Tibial artery (tissue), 4 donors: ENCODE results near the gene NTN5.
A peak's percentile ranks its signal among the peaks of the same experiment; 100 is the strongest.

Source experiments
- DNase-seq, 2 donors: peaks; one replicate each; pipeline ENCODE4 v3.0.0-alpha.2; 2019
- H3K27ac ChIP-seq, 2 donors: fragments of 200-600 bp; sonication (generic) in 1 of 2; 1 replicate in 1 of 2; 2 replicates in 1 of 2; pipeline ENCODE4 v1.5.1; 2018 to 2019; ENCODE audit warnings: mild to moderate bottlenecking in 1 of 2
- H3K27me3 ChIP-seq, 2 donors: fragments of 200-600 bp; sonication (generic) in 1 of 2; one replicate each; pipeline versions ENCODE4 v1.5.1 to v1.6.0; 2016 to 2019
- H3K36me3 ChIP-seq, 3 donors: fragments of 200-600 bp; sonication (generic) in 2 of 3; one replicate each; pipeline ENCODE4 v1.5.1; 2016 to 2019; ENCODE audit warnings: mild to moderate bottlenecking in 2 of 3
- H3K4me1 ChIP-seq, 4 donors: fragments of 200-600 bp; sonication (generic) in 2 of 4; 1 replicate in 3 of 4; 2 replicates in 1 of 4; pipeline ENCODE4 v1.5.1; 2016 to 2019
- H3K4me3 ChIP-seq, 2 donors: fragments of 200-600 bp; sonication (generic) in 1 of 2; 1 replicate in 1 of 2; 2 replicates in 1 of 2; pipeline ENCODE4 v1.5.1; 2018 to 2019; ENCODE audit warnings: mild to moderate bottlenecking in 2 of 2
- H3K9me3 ChIP-seq, 3 donors: fragments of 200-600 bp; sonication (generic) in 1 of 3; one replicate each; pipeline ENCODE4 v1.5.1; 2016 to 2019
- intact Hi-C: fragments of 100-400 bp; cut with DNase I; formaldehyde crosslinking; loops from one replicate; pipeline ENCODE4 v1.15.0; 2023; ENCODE audit warnings: low total_unique reads
- TF ChIP-seq, protein P1 (sequence below), 2 experiments: fragments of 200-600 bp in 1 of 2; fragments of 450-650 bp in 1 of 2; IDR thresholded peaks; one replicate each; pipeline ENCODE4 v1.5.1; 2017 to 2019; ENCODE audit warnings: antibody characterized with exemption in 2 of 2, mild to moderate bottlenecking in 1 of 2, moderate library complexity in 1 of 2

Gene NTN5, protein sequence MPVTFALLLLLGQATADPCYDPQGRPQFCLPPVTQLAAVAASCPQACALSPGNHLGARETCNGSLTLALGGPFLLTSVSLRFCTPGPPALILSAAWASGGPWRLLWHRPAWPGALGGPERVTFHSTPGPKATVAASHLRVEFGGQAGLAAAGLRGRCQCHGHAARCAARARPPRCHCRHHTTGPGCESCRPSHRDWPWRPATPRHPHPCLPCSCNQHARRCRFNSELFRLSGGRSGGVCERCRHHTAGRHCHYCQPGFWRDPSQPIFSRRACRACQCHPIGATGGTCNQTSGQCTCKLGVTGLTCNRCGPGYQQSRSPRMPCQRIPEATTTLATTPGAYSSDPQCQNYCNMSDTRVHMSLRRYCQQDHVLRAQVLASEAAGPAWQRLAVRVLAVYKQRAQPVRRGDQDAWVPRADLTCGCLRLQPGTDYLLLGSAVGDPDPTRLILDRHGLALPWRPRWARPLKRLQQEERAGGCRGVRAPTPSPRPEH

DNA sequence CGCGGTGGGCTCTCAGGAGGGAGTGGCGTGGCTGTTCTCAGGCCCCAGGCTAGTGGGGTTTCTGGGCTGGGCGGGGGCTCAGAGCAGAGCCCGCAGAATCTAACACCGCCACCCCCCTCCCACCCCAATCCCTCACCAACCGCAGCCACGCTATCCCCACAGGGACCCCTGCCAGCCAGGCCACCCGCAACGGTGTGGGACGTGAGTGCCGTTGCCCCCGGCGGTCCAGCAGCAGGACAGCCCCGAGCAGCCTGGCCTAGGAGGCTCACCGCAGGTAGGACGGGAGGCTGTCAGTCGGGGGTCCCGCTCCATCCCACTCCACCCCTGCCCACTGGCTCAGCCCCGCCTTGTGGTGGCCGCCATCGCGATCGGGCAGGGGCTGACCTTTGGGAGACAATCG lies at the start of gene NTN5:
NTN5 (minus strand) TSS at position 24 of the 400 bp plus-strand sequence. CDS start 2,031 bp downstream, outside the sequence.
- intact Hi-C loops, result loop anchor here (2.0 kb wide), 1 partner anchor 26 kb away; the partner anchor contains the start of gene CA11
- H3K36me3 ChIP-seq, result no peaks in the 10 kb centered on the region

DNA sequence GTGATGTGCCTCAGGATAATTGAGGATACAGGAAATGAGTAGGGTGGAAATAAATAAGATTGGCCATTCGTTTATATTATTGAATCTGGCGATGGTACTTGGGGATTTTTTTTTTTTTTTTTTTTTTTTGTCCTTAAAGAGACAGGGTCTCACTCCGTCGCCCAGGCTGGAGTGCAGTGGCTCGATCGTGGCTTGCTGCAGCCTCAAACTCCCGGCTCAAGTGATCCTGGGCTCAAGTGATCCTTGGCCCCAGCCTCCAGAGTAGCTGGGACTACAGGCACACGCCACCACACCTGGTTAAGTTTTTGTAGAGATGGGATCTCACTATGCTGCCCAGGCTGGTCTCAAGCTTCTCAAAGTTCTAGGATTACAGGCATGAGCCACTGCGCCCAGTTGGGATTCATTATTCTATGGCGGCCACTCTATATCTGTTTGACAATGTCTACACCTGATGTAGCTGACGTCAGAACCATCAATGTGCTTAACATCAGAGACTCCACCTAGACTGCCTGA lies 49.4 kb upstream of the NTN5 start:
- Histone ChIP-seq H3K4me1 (peaks cover 0 to 33% (median 17%) of the 10 kb centered on the region in 4 donors), H3K4me3 (no peak overlapping the region), H3K36me3 (peaks cover 0 to 5% (median 0%) of the 10 kb centered on the region in 3 donors), H3K9me3 (no peaks in the 10 kb centered on the region), H3K27me3 (no peaks in the 10 kb centered on the region), H3K27ac (no peak overlapping the region)
- TF ChIP-seq, protein P1, sequence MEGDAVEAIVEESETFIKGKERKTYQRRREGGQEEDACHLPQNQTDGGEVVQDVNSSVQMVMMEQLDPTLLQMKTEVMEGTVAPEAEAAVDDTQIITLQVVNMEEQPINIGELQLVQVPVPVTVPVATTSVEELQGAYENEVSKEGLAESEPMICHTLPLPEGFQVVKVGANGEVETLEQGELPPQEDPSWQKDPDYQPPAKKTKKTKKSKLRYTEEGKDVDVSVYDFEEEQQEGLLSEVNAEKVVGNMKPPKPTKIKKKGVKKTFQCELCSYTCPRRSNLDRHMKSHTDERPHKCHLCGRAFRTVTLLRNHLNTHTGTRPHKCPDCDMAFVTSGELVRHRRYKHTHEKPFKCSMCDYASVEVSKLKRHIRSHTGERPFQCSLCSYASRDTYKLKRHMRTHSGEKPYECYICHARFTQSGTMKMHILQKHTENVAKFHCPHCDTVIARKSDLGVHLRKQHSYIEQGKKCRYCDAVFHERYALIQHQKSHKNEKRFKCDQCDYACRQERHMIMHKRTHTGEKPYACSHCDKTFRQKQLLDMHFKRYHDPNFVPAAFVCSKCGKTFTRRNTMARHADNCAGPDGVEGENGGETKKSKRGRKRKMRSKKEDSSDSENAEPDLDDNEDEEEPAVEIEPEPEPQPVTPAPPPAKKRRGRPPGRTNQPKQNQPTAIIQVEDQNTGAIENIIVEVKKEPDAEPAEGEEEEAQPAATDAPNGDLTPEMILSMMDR (IDR thresholded peaks at IDR 0.05), result no peak
- no peak for DNase-seq
- intact Hi-C loops, result no loop called here

More for the DNA sequence above, at the start of gene NTN5:
- H3K27ac ChIP-seq, result no peak within 1 kb of the TSS
- TF ChIP-seq, protein P1 (IDR thresholded peaks at IDR 0.05), result no peak
- H3K4me1 ChIP-seq, result peaks cover 0 to 9% (median 3%) of the 10 kb centered on the region in 4 donors
- no peaks in the 10 kb centered on the region for H3K9me3 ChIP-seq
- no peaks in the 10 kb centered on the region for H3K27me3 ChIP-seq
- H3K4me3 ChIP-seq, result no peak within 1 kb of the TSS
- no peak for DNase-seq

DNA sequence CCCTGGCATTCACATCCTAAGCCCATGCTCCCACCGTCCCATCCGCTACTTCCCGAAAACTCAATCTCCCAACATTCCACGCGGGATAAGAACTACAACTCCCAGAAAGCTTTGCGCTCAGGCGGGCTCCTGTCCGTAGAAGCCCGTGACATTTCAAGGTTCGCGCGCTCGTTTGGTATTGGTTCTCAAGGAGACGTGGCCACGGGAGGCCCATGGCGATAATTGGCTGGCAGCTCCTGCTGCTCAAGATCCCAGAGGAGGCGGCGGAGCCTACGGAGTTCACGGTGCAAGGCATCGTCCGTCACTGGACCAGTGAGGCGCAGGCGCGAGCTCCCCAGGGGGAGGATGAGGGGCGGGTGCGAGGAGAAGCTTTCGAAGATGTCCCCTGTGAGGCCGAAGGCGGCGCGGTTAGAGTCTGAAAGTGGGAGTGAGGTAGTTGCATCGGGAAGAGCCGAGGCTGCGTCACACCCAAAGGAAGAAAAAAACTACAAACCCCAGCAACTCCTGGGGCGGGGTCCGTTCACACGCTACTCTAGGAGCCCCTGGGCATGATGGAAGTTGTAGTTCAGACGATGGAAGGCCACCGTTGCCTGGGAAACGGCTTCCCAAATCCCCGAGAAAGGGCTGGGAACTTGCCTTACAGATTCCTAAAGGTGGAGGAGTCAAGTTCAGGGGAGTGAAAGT lies 47.9 kb upstream of the NTN5 start:
- H3K4me1 ChIP-seq, result peaks cover 0 to 48% (median 30%) of the 10 kb centered on the region in 4 donors
- H3K27ac ChIP-seq, result peak overlapping the region; percentile 82 to 91
- intact Hi-C loops, result no loop called here

DNA sequence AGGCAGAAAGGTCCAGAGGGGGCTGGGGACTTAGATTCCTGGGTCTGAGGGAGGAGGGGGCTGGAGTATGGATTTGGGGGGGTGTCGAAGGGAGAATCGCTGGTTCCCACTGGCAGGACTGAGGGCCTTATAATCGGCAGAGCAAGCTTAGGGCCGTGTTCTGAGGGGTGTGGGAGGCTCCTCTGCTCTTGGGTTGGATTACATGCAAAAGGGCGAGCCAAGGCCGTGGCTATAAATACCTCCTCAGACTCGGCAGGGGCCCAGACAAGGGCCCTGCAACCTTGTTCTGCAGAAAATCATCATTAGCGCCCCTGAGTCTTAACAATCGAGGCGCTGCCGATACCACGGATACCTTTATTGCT lies 47.4 kb upstream of the NTN5 start:
- no peaks in the 10 kb centered on the region for H3K9me3 ChIP-seq
- TF ChIP-seq, protein P1 (IDR thresholded peaks at IDR 0.05), result no peak
- peak overlapping the region; percentile 54 to 57 for H3K4me3 ChIP-seq
- intact Hi-C loops, result no loop called here
- no peak for DNase-seq
- H3K36me3 ChIP-seq, result no peaks in the 10 kb centered on the region
- no peaks in the 10 kb centered on the region for H3K27me3 ChIP-seq
- H3K27ac ChIP-seq, result peak overlapping the region; percentile 82 to 91
- H3K4me1 ChIP-seq, result peaks cover 0 to 53% (median 35%) of the 10 kb centered on the region in 4 donors

More for the DNA sequence above, 47.9 kb upstream of the NTN5 start:
- peak; percentile 99 to 100 for DNase-seq
- peak overlapping the region; percentile 54 to 57 for H3K4me3 ChIP-seq
- no peaks in the 10 kb centered on the region for H3K36me3 ChIP-seq
- H3K27me3 ChIP-seq, result no peaks in the 10 kb centered on the region
- TF ChIP-seq, protein P1 (IDR thresholded peaks at IDR 0.05), result no peak
- no peaks in the 10 kb centered on the region for H3K9me3 ChIP-seq

DNA sequence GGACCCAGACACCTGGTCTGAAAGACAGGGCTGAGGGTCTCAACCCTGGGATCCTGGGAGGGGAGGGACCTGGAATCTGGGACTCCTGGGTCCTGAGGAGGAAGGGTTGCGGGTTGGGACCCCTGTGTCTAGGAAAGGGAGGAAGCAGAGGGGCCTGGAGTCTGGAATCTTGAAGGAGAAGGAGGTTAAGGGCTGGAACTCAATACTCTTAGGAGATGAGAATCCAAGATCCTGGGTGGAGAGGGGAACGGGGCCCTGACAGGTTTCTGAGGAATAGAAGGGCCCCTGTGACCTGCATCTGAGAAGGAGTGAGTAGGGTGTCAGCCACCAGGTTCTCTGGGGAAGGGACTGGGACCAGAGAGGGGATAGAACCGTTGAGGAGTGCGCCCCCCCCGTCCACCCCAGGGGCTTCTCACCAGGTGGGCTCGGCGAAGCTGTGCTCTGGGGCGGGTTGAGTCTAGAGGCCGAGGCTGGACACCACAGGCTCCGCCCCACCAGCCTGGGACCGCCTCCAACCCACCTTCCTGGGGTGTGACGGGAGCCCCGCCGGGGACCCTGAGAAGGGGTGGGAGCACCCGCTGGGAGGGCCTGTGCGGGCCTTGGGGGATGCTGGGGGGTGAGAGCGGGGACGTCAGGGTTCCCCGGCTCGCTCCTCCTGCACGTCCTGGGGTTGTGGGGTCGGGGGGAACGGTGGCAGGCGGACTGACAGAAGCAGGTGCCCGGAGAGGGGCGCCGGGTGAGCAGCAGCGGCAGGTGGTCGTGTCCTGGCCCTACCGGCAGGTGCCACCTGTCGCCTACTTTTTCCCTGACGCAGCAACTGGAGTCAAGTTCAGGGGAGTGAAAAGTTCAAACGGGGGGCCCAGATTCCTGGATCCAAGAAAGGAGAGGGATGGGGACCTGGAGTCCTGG lies 46.7 kb upstream of the NTN5 start, which contains the start of gene MAMSTR:
MAMSTR (minus strand) TSS at position 463 of the 909 bp plus-strand sequence. CDS start 694 bp downstream, outside the sequence.
- intact Hi-C loops, result no loop called here
- Histone ChIP-seq H3K4me1 (peaks cover 0 to 54% (median 40%) of the 10 kb centered on the region in 4 donors), H3K36me3 (no peaks in the 10 kb centered on the region), H3K4me3 (peak within 1 kb of the TSS; percentile 54 to 57), H3K9me3 (no peaks in the 10 kb centered on the region), H3K27me3 (no peaks in the 10 kb centered on the region), H3K27ac (peak within 1 kb of the TSS; percentile 82 to 91)
- TF ChIP-seq, protein P1 (IDR thresholded peaks at IDR 0.05), result no peak
- DNase-seq, result no peak
